Calu3 (cell line): ENCODE results near the gene ARMS2. TPM values are rescaled to one million over a fixed set of nuclear protein-coding genes. Genes with fewer than 3 reads are reported as not detected.

Experiments used
- BruUV-seq: library from RNA; stranded (reverse); fragments of 400-500 nt; replicated peaks from 2 replicates; lab custom pipeline; 2021; lab: Mats Ljungman, UMichigan
- CTCF ChIA-PET: fragments of 300-600 bp; sonication (Branson Sonifier 250); formaldehyde crosslinking; loops from one replicate; lab custom pipeline; 2022; ENCODE audit warnings: antibody characterized with exemption; lab: Charles Lee
- DNase-seq: peaks from one replicate; pipeline ENCODE4 v3.0.0; 2022
- H3K27ac Mint-ChIP-seq: one replicate; pipeline ENCODE4 v1.8.0; 2022; ENCODE audit warnings: mixed read lengths; ENCODE audit not compliant: unreplicated experiment
- H3K27me3 Mint-ChIP-seq: one replicate; pipeline ENCODE4 v1.8.0; 2022; ENCODE audit warnings: mixed read lengths; ENCODE audit not compliant: unreplicated experiment
- H3K36me3 Mint-ChIP-seq: one replicate; pipeline ENCODE4 v1.8.0; 2022; ENCODE audit warnings: mild to moderate bottlenecking, moderate library complexity, mixed read lengths; ENCODE audit not compliant: insufficient read depth, unreplicated experiment
- H3K4me1 Mint-ChIP-seq: one replicate; pipeline ENCODE4 v1.8.0; 2022; ENCODE audit warnings: mild to moderate bottlenecking, low read depth, mixed read lengths; ENCODE audit not compliant: unreplicated experiment
- H3K4me3 Mint-ChIP-seq: one replicate; pipeline ENCODE4 v1.8.0; 2022; ENCODE audit warnings: mild to moderate bottlenecking, low read depth, moderate library complexity, mixed read lengths; ENCODE audit not compliant: unreplicated experiment
- H3K9me3 Mint-ChIP-seq: one replicate; pipeline ENCODE4 v1.8.0; 2022; ENCODE audit warnings: low read depth, mixed read lengths; ENCODE audit not compliant: unreplicated experiment
- intact Hi-C: fragments of 100-400 bp; cut with micrococcal nuclease; formaldehyde crosslinking; loops from one replicate; pipeline ENCODE4 v1.10.0; 2022; ENCODE audit not compliant: unreplicated experiment
- total RNA-seq: library from RNA; stranded (reverse); gene quantifications from 2 replicates; pipeline ENCODE4 v1.2.3, GENCODE V29; 2022
- TF ChIP-seq, protein P1 (sequence below): fragments of 200-600 bp; IDR thresholded peaks from one replicate; pipeline ENCODE4 v1.8.0; 2022; ENCODE audit warnings: antibody characterized with exemption; ENCODE audit not compliant: unreplicated experiment

ARMS2 gene
- total RNA-seq, 1 experiment from 2014 or later: not detected

DNA sequence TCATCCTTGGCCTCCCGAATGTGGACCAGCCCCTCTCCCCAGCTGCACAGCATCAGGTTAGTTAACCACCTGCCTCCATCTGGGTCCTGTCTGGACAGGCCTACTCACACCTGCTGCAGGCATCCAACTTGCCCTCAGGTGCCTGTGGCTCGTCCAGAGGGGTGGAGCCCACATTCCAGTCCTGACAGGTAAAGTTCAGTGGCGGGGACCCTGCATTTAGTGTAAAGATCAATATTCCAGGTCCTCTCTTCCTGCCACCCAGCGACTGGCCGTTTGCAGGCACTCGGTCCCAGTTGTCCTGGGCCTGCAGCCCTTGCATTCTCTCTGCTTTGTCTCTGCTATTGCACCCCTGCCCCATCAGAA is 21.9 kb downstream of the ARMS2 start:
- H3K36me3 Mint-ChIP-seq: no peaks in the 10 kb centered on the region
- no peak overlapping the region for H3K4me3 Mint-ChIP-seq
- CTCF ChIA-PET: no interaction called here
- TF ChIP-seq, protein P1, sequence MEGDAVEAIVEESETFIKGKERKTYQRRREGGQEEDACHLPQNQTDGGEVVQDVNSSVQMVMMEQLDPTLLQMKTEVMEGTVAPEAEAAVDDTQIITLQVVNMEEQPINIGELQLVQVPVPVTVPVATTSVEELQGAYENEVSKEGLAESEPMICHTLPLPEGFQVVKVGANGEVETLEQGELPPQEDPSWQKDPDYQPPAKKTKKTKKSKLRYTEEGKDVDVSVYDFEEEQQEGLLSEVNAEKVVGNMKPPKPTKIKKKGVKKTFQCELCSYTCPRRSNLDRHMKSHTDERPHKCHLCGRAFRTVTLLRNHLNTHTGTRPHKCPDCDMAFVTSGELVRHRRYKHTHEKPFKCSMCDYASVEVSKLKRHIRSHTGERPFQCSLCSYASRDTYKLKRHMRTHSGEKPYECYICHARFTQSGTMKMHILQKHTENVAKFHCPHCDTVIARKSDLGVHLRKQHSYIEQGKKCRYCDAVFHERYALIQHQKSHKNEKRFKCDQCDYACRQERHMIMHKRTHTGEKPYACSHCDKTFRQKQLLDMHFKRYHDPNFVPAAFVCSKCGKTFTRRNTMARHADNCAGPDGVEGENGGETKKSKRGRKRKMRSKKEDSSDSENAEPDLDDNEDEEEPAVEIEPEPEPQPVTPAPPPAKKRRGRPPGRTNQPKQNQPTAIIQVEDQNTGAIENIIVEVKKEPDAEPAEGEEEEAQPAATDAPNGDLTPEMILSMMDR: no peak
- H3K4me1 Mint-ChIP-seq: no peaks in the 10 kb centered on the region
- no TSS peak for BruUV-seq
- intact Hi-C loops: no loop called here
- DNase-seq: no peak
- H3K9me3 Mint-ChIP-seq: no peaks in the 10 kb centered on the region
- H3K27me3 Mint-ChIP-seq: peaks cover 37% of the 10 kb centered on the region
- no peak overlapping the region for H3K27ac Mint-ChIP-seq

GRCh38 chr10:122477436-122477835 is 23.0 kb downstream of the ARMS2 start:
- Mint-ChIP-seq H3K27me3 (peaks cover 45% of the 10 kb centered on the region), H3K4me1 (no peaks in the 10 kb centered on the region), H3K4me3 (no peak overlapping the region), H3K9me3 (peaks cover 3% of the 10 kb centered on the region), H3K27ac (no peak overlapping the region), H3K36me3 (no peaks in the 10 kb centered on the region)
- no peak for DNase-seq
- intact Hi-C loops: no loop called here
- CTCF ChIA-PET: no interaction called here
- no TSS peak for BruUV-seq
- TF ChIP-seq, protein P1: no peak

DNA sequence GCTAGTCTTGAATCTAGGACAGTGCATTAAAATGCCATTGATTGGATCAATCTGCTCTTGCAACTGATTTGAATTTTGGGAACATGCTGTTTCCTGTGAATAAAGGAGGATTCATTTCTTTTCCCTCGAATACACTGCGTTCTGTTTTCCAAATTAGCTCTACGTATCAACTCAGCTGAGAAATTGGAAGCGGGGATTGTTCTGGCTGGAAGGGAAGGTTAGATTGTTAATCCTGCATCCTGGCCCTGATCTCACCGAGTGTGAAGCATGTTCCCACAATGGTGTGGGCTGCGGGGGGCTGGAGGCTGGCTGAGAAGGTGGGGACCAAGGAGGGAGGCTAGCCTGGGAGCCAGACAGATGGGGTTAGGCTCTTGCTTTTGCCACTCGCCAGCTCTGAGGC is 24.5 kb downstream of the ARMS2 start:
- Mint-ChIP-seq H3K4me1 (no peaks in the 10 kb centered on the region), H3K9me3 (peaks cover 3% of the 10 kb centered on the region), H3K36me3 (no peaks in the 10 kb centered on the region), H3K27me3 (peaks cover 42% of the 10 kb centered on the region), H3K4me3 (no peak overlapping the region), H3K27ac (no peak overlapping the region)
- CTCF ChIA-PET: no interaction called here
- intact Hi-C loops: no loop called here
- no TSS peak for BruUV-seq
- TF ChIP-seq, protein P1: no peak
- no peak for DNase-seq

GRCh38 chr10:122480146-122480833 is 25.8 kb downstream of the ARMS2 start:
- H3K27ac Mint-ChIP-seq: no peak overlapping the region
- intact Hi-C loops: no loop called here
- peaks cover 41% of the 10 kb centered on the region for H3K27me3 Mint-ChIP-seq
- DNase-seq: no peak
- CTCF ChIA-PET: no interaction called here
- TF ChIP-seq, protein P1: no peak
- H3K36me3 Mint-ChIP-seq: no peaks in the 10 kb centered on the region
- BruUV-seq: no TSS peak
- peaks cover 3% of the 10 kb centered on the region for H3K9me3 Mint-ChIP-seq
- H3K4me1 Mint-ChIP-seq: no peaks in the 10 kb centered on the region
- H3K4me3 Mint-ChIP-seq: no peak overlapping the region
